ENCODE measurements around the gene DOCK4. TPM values are rescaled to one million over a fixed set of nuclear protein-coding genes. Genes with fewer than 3 reads are reported as not detected.

Gene DOCK4
- total and polyA plus RNA-seq, 10 of the 15 experiments (the other 5 are each of a cell fraction or from before 2014, with no cell fraction given), result 0.03 to 0.73 (median 0.38) TPM

DNA sequence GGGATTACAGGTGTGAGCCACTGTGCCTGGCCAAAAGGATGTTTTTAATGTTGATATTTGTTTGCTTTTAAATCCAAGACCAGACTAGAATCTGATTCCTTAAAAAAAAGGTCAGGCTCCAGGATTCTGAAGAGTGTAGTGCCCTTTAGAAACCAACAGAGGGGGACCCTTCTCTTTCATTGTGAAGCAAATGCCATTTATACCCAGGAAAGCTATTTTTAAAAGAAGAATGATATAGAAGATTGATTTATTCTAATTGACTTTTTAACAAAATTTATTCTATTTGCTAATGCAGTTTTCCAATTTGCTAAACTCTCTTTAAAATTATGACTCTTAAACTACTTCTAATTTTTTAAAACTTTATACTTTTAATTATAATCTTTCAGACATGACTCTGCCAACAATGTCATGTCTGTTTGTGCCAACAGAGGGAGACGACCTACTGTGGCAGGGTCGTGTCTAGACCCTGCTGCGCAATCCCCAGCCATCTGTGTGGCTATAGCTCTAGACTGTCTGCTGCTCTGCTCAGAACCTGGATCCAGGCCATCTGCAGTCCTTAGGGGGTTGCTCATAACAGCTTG, 442.9 kb downstream of the DOCK4 start (continued):
- TF ChIP-seq POLR2AphosphoS5 (IDR thresholded peaks at IDR 0.05; ENCODE audit: low read length), result no peak
- TF ChIP-seq KLF5 (IDR thresholded peaks at IDR 0.05; ENCODE audit: partially characterized antibody), result no peak
- TF ChIP-seq TCF7 (IDR thresholded peaks at IDR 0.05; ENCODE audit: borderline replicate concordance), result no peak
- no peak for TF ChIP-seq NR2C2 (IDR thresholded peaks at IDR 0.05; ENCODE audit: borderline replicate concordance, control insufficient read depth, insufficient read length, low read depth)

DNA sequence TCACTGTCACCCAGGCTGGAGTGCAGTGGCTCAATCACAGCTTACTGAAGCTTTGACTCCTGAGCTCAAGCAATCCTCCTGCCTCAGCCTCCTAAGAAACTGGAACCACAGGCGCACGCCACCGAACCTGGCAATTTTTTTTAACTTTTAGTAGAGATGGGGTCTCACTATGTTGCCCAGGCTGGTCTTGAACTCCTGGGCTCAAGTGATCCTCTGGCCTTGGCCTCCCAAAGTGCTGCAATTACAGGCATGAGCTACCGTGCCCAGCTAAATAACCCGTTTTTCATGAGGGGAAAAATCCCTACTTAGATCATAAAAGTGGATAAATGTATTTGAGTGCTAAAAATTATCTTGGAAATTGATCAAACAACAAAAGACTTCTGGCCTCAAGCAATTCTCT, 443.4 kb downstream of the DOCK4 start:
- no TSS peak for BruUV-seq (replicated peaks)
- CTCF ChIA-PET, result interaction anchor here (0.6 to 1.5 kb wide), 7 partner anchors 9 to 1699 kb away, joined by 3 to 7 read pairs (median 3); no protein-coding TSS in a partner anchor
- DNase-seq (ENCODE audit: low read depth, low spot score), result no peak
- Histone ChIP-seq H3K4me3 (no peak overlapping the region), H3K9ac (ENCODE audit: control insufficient read depth, insufficient read depth, low read length) (no peak overlapping the region), H3K27me3 (replicated peaks in 1 of 2; ENCODE audit: control insufficient read depth in 2 of 2, insufficient read depth in 2 of 2, low read length in 1 of 2) (no peaks in the 10 kb centered on the region), H3K27ac (ENCODE audit: control insufficient read depth, insufficient read depth) (no peak overlapping the region), H3K36me3 (ENCODE audit: control insufficient read depth in 2 of 2, insufficient read depth in 2 of 2, low read length in 1 of 2) (no peaks in the 10 kb centered on the region), H3K4me2 (ENCODE audit: control insufficient read depth, insufficient read depth) (no peak overlapping the region), H3K79me2 (ENCODE audit: control insufficient read depth, insufficient read depth, low read length) (no peaks in the 10 kb centered on the region), H4K20me1 (ENCODE audit: control insufficient read depth, insufficient read depth) (no peaks in the 10 kb centered on the region), H3K4me1 (ENCODE audit: control insufficient read depth, insufficient read depth, low read length) (no peaks in the 10 kb centered on the region), H2AFZ (ENCODE audit: control insufficient read depth, low read depth, low read length) (no peak overlapping the region), H3K9me3 (replicated peaks; ENCODE audit: control insufficient read depth, insufficient read depth, low read length) (no peaks in the 10 kb centered on the region)
- SMC1A ChIA-PET (ENCODE audit: uncharacterized antibody, unreplicated experiment), result interaction anchor here (0.8 to 1.1 kb wide), 3 partner anchors 92 to 734 kb away, joined by 3 to 4 read pairs (median 4); no protein-coding TSS in a partner anchor
- FAIRE-seq, result no peak
- POLR2A ChIA-PET, result no interaction called here
- RAD21 ChIA-PET (ENCODE audit: unreplicated experiment), result interaction anchor here (1.4 kb wide), 1 partner anchor 735 kb away, joined by 4 read pairs; no protein-coding TSS in a partner anchor
- 81% methylated on average over 5 of the region's 5 CpGs for WGBS (ENCODE audit: insufficient coverage, insufficient replicate concordance, low lambda C conversion rate, missing lambda C conversion rate)
- in situ Hi-C loops (cut with MboI), result loop anchor here (25.0 kb wide), 1 partner anchor 1125 kb away; no protein-coding TSS in a partner anchor
- ATAC-seq, result no peak
- intact Hi-C loops (cut with micrococcal nuclease; ENCODE audit: unreplicated experiment), result loop anchor here (1.0 to 5.0 kb wide), 2 partner anchors 93 to 650 kb away; no protein-coding TSS in a partner anchor
- TF ChIP-seq STAT3 (IDR thresholded peaks at IDR 0.05; ENCODE audit: low read depth, low read length), result no peak
- TF ChIP-seq STAT1 (conservative IDR thresholded peaks at IDR 0.05), result no peak
- TF ChIP-seq RELA (IDR thresholded peaks at IDR 0.05; ENCODE audit: borderline replicate concordance, partially characterized antibody), result no peak
- TF ChIP-seq ZBED1 (IDR thresholded peaks at IDR 0.05; ENCODE audit: borderline replicate concordance), result no peak
- TF ChIP-seq, protein P1, sequence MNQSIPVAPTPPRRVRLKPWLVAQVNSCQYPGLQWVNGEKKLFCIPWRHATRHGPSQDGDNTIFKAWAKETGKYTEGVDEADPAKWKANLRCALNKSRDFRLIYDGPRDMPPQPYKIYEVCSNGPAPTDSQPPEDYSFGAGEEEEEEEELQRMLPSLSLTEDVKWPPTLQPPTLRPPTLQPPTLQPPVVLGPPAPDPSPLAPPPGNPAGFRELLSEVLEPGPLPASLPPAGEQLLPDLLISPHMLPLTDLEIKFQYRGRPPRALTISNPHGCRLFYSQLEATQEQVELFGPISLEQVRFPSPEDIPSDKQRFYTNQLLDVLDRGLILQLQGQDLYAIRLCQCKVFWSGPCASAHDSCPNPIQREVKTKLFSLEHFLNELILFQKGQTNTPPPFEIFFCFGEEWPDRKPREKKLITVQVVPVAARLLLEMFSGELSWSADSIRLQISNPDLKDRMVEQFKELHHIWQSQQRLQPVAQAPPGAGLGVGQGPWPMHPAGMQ (IDR thresholded peaks at IDR 0.05; ENCODE audit: borderline replicate concordance), result no peak
- no peak for TF ChIP-seq ZNF274 (IDR thresholded peaks at IDR 0.05; ENCODE audit: insufficient read depth, insufficient read length)
- no peak for TF ChIP-seq HDAC2 (IDR thresholded peaks at IDR 0.05)
- TF ChIP-seq SIX5 (IDR thresholded peaks at IDR 0.05; ENCODE audit: low read depth, low read length, severe bottlenecking), result no peak
- no peak for TF ChIP-seq NR2F1 (conservative IDR thresholded peaks at IDR 0.05)
- no peak for TF ChIP-seq RAD51 (IDR thresholded peaks at IDR 0.05)
- no peak for TF ChIP-seq EP300 (IDR thresholded peaks at IDR 0.05; ENCODE audit: borderline replicate concordance in 1 of 2, control insufficient read depth in 1 of 2, low read depth in 2 of 2, low read length in 2 of 2)
- TF ChIP-seq SMC3 (IDR thresholded peaks at IDR 0.05; ENCODE audit: borderline replicate concordance, low read length), result no peak
- TF ChIP-seq MXI1 (IDR thresholded peaks at IDR 0.05; ENCODE audit: low read depth, low read length), result no peak
- TF ChIP-seq, protein P2, sequence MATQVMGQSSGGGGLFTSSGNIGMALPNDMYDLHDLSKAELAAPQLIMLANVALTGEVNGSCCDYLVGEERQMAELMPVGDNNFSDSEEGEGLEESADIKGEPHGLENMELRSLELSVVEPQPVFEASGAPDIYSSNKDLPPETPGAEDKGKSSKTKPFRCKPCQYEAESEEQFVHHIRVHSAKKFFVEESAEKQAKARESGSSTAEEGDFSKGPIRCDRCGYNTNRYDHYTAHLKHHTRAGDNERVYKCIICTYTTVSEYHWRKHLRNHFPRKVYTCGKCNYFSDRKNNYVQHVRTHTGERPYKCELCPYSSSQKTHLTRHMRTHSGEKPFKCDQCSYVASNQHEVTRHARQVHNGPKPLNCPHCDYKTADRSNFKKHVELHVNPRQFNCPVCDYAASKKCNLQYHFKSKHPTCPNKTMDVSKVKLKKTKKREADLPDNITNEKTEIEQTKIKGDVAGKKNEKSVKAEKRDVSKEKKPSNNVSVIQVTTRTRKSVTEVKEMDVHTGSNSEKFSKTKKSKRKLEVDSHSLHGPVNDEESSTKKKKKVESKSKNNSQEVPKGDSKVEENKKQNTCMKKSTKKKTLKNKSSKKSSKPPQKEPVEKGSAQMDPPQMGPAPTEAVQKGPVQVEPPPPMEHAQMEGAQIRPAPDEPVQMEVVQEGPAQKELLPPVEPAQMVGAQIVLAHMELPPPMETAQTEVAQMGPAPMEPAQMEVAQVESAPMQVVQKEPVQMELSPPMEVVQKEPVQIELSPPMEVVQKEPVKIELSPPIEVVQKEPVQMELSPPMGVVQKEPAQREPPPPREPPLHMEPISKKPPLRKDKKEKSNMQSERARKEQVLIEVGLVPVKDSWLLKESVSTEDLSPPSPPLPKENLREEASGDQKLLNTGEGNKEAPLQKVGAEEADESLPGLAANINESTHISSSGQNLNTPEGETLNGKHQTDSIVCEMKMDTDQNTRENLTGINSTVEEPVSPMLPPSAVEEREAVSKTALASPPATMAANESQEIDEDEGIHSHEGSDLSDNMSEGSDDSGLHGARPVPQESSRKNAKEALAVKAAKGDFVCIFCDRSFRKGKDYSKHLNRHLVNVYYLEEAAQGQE (IDR thresholded peaks at IDR 0.05; ENCODE audit: low read depth, low read length), result no peak
- no peak for TF ChIP-seq PML (IDR thresholded peaks at IDR 0.05; ENCODE audit: low read length)
